WI38 (cell line): ENCODE measurements around the gene BIN1.

Experiments used
- H3K4me3 ChIP-seq: 2 replicates; pipeline ENCODE4 v1.5.1; 2011; ENCODE audit warnings: low read depth, mild to moderate bottlenecking, control low read depth, low read length
- TF ChIP-seq, protein P1 (sequence below): IDR thresholded peaks from 2 replicates; pipeline ENCODE4 v1.5.1; 2012; ENCODE audit warnings: low read depth, mild to moderate bottlenecking, control low read depth, low read length

Gene BIN1

DNA sequence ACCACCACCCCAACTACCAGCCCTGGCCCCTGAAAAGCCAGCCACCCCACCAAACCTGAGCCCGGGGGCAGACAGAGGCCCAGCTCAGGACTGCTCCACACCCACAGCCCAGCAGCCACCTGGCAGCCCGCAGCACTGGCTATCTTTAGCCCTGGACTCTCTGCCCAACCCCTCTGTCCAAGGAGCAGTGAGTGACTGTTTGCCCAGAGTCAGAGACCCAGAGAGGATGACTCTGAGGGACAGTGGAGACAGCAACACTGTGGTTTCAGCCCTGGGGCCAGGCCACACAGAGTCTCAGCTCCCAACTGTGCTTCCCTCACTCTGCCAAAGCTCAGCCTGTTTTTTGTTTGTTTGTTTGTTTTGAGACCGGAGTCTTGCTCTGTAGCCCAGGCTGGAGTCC is 32.6 kb downstream of the BIN1 start:
- no peak overlapping the region for H3K4me3 ChIP-seq
- TF ChIP-seq, protein P1, sequence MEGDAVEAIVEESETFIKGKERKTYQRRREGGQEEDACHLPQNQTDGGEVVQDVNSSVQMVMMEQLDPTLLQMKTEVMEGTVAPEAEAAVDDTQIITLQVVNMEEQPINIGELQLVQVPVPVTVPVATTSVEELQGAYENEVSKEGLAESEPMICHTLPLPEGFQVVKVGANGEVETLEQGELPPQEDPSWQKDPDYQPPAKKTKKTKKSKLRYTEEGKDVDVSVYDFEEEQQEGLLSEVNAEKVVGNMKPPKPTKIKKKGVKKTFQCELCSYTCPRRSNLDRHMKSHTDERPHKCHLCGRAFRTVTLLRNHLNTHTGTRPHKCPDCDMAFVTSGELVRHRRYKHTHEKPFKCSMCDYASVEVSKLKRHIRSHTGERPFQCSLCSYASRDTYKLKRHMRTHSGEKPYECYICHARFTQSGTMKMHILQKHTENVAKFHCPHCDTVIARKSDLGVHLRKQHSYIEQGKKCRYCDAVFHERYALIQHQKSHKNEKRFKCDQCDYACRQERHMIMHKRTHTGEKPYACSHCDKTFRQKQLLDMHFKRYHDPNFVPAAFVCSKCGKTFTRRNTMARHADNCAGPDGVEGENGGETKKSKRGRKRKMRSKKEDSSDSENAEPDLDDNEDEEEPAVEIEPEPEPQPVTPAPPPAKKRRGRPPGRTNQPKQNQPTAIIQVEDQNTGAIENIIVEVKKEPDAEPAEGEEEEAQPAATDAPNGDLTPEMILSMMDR = no peak

GRCh38 chr2:127072970-127073369 is 34.0 kb downstream of the BIN1 start:
- TF ChIP-seq, protein P1 = no peak
- H3K4me3 ChIP-seq = no peak overlapping the region

- H3K4me3 ChIP-seq = no peak overlapping the region
- TF ChIP-seq, protein P1 = no peak
Measured at GRCh38 chr2:127072396-127072795, 34.6 kb downstream of the BIN1 start.

- no peak overlapping the region for H3K4me3 ChIP-seq
- TF ChIP-seq, protein P1 = no peak
Measured at GRCh38 chr2:127071901-127072328, 35.0 kb downstream of the BIN1 start.

DNA sequence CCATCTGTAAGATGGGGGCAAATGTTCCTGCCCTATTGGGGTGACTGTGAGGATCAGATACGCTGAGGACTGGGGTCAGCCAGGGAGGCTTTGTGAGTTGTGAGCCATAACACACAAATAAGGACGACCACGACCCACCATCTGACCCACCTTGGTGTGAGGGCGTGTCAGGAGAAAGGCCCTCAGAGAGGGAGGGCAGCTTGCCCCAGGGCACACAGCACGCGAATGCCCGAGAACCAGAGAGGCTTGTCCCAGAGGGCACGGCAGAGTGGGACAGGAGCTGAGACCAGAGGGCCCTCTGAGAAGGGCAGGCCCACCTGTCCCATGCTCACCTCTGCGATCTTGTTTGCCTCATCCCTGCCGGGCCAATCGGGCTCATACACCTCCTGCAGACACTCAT is 36.7 kb downstream of the BIN1 start:
- TF ChIP-seq, protein P1 = no peak
- H3K4me3 ChIP-seq = no peak overlapping the region

- H3K4me3 ChIP-seq = no peak overlapping the region
- TF ChIP-seq, protein P1 = no peak
Measured at GRCh38 chr2:127069536-127069935, 37.4 kb downstream of the BIN1 start.

GRCh38 chr2:127069003-127069402 is 38.0 kb downstream of the BIN1 start:
- no peak overlapping the region for H3K4me3 ChIP-seq
- TF ChIP-seq, protein P1 = no peak
